A549 (cell line): ENCODE results near the gene TOR1B.

Experiments
- BHLHE40 ChIP-seq: IDR thresholded peaks from 2 replicates; pipeline ENCODE4 v1.6.1; 2012; ENCODE audit warnings: low read depth, low read length, inconsistent platforms
- EHF ChIP-seq: fragments of 250-450 bp; sonication (Bioruptor Pico); IDR thresholded peaks from 2 replicates; pipeline ENCODE4 v1.5.0; 2020; ENCODE audit warnings: mild to moderate bottlenecking
- EP300 ChIP-seq, 2 experiments: fragments of >200 bp; sonication (Bioruptor Twin); formaldehyde crosslinking; IDR thresholded peaks; 2 replicates in 1 of 2; 3 replicates in 1 of 2; pipeline ENCODE4 v1.6.1; 2016 to 2017
- POLR2A ChIP-seq: IDR thresholded peaks from 2 replicates; pipeline ENCODE4 v1.6.1; 2012; ENCODE audit warnings: mild to moderate bottlenecking, low read length
- TF ChIP-seq, protein P1 (sequence below): fragments of >200 bp; sonication (Bioruptor Twin); formaldehyde crosslinking; IDR thresholded peaks from 3 replicates; pipeline ENCODE4 v1.5.1; 2016

DNA sequence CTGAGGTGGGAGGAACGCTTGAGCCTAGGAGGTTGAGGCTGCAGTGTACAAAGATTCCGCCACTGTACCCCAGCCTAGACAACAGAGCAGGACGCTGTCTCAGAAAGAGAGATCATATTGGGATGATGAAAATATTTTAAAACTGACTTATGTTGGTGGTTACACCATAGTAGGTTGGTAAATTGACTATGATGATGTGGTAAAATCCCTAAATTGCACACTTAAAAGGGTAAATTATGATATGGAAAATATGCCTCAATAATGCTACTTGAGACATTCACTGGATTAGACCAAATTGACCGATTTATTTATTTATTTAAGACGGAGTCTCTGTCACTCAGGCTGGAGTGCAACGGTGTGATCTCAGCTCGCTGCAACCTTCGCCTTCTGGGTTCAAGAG, 21.9 kb upstream of the TOR1B start:
- TF ChIP-seq BHLHE40 (no peak), EP300 (IDR thresholded peaks at IDR 0.05) (no peak), EHF (CRISPR knock-in tag) (no peak), POLR2A (no peak)
- TF ChIP-seq, protein P1, sequence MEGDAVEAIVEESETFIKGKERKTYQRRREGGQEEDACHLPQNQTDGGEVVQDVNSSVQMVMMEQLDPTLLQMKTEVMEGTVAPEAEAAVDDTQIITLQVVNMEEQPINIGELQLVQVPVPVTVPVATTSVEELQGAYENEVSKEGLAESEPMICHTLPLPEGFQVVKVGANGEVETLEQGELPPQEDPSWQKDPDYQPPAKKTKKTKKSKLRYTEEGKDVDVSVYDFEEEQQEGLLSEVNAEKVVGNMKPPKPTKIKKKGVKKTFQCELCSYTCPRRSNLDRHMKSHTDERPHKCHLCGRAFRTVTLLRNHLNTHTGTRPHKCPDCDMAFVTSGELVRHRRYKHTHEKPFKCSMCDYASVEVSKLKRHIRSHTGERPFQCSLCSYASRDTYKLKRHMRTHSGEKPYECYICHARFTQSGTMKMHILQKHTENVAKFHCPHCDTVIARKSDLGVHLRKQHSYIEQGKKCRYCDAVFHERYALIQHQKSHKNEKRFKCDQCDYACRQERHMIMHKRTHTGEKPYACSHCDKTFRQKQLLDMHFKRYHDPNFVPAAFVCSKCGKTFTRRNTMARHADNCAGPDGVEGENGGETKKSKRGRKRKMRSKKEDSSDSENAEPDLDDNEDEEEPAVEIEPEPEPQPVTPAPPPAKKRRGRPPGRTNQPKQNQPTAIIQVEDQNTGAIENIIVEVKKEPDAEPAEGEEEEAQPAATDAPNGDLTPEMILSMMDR, result no peak
